ENCODE results near the gene SSR3.

DNA sequence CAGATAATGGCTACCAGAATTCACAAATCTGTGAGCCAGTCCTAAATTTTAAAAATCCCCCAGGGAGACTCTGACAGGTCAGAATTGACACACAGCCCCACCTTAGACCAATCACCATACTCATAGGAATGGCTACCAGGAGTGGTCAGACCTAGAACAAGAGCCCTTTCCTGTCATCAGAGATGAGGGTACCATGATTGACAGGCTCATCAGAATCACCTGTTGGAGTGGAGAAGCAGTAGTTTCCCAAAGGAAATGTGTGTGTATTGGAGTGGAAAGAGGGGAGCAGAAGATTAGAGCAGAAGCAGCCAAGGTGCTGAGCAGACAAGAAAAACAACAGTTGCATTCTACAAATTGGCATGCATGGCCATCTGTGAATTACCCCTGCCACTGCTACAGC lies 27.0 kb upstream of the SSR3 start:
- TF ChIP-seq, protein P1, sequence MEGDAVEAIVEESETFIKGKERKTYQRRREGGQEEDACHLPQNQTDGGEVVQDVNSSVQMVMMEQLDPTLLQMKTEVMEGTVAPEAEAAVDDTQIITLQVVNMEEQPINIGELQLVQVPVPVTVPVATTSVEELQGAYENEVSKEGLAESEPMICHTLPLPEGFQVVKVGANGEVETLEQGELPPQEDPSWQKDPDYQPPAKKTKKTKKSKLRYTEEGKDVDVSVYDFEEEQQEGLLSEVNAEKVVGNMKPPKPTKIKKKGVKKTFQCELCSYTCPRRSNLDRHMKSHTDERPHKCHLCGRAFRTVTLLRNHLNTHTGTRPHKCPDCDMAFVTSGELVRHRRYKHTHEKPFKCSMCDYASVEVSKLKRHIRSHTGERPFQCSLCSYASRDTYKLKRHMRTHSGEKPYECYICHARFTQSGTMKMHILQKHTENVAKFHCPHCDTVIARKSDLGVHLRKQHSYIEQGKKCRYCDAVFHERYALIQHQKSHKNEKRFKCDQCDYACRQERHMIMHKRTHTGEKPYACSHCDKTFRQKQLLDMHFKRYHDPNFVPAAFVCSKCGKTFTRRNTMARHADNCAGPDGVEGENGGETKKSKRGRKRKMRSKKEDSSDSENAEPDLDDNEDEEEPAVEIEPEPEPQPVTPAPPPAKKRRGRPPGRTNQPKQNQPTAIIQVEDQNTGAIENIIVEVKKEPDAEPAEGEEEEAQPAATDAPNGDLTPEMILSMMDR (conservative IDR thresholded peaks at IDR 0.05 in 1 of 2, IDR thresholded peaks at IDR 0.05 in 1 of 2; ENCODE audit: low read depth in 1 of 2, low read length in 2 of 2): no peak
- no peak for TF ChIP-seq EZH2 (IDR thresholded peaks at IDR 0.05; ENCODE audit: low read length, missing control alignments)
